GM19452 (cell line): ENCODE data around the gene IQGAP2.

Source experiments
- ATAC-seq: cut with Tn5 transposase; IDR thresholded peaks from one replicate; pipeline ENCODE4 v1.9.1; 2021; ENCODE audit not compliant: unreplicated experiment

The IQGAP2 gene

GRCh38 chr5:76474377-76474776 lies 71.3 kb downstream of the IQGAP2 start:
- ATAC-seq = no peak

GRCh38 chr5:76475385-76475784 lies 72.3 kb downstream of the IQGAP2 start:
- no peak for ATAC-seq

GRCh38 chr5:76475936-76476335 lies 72.9 kb downstream of the IQGAP2 start:
- ATAC-seq = no peak

DNA sequence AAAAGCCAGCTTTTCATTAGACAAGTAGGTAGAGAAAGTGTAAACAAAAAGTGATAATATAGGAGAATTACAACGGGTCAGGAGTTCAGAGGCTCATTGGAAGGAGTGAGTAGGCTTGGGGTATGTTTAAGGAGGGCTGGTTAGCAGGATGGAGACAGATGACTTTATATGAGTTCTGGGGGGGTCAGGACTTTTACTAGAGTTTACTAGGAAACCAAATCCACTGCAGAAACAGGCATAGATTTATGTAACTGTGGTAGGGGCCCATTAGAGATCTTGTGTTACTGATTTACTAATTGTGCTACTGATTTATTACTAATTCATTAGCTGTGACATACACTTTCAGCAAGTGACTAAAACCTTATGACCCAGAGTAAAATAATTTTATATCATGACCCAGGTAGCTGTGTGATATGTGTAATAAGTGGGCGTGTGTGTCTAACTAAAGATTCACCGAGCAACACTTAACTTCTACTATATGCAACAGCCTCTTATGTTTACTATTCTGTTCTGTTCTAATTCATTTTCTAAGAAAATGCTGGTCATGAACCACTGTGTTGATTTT lies 73.5 kb downstream of the IQGAP2 start:
- ATAC-seq = no peak

DNA sequence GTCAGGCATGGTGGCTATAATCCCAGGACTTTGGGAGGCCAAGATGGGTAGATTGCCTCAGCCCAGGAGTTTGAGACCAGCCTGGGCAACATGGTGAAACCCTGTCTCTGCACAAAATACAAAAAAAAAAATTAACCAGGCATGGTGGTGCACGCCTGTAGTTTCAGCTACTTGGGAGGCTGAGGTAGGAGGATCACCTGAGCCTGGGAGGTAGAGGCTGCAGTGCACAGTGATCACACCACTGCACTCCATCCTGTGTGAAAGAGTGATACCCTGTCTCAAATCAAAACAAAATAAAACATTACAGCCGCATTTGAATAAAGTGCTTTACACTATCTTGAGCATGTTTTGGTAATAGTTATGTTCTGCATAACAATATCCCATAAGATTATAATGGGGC lies 74.0 kb downstream of the IQGAP2 start:
- ATAC-seq = no peak

DNA sequence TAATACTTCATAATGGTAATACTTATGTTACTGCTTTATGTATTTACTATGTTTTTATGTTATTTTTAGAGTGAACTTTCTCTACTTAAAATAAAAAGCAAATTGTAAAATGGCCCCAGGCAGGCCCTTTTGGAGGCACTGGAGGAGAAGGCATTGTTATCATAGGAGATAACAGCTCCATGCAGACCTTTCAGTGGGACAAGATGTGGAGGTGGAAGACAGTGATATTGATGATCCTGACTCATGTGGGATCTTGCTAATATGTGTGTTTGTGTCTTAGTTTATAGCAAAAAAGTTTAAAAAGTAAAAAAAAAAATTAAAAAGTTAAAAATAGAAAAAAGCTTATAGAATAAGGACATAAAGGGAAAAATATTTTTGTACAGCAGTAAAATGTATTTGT lies 74.5 kb downstream of the IQGAP2 start:
- ATAC-seq = no peak

- ATAC-seq = no peak
These were observed 76.2 kb downstream of the IQGAP2 start for GRCh38 chr5:76479281-76479680.

DNA sequence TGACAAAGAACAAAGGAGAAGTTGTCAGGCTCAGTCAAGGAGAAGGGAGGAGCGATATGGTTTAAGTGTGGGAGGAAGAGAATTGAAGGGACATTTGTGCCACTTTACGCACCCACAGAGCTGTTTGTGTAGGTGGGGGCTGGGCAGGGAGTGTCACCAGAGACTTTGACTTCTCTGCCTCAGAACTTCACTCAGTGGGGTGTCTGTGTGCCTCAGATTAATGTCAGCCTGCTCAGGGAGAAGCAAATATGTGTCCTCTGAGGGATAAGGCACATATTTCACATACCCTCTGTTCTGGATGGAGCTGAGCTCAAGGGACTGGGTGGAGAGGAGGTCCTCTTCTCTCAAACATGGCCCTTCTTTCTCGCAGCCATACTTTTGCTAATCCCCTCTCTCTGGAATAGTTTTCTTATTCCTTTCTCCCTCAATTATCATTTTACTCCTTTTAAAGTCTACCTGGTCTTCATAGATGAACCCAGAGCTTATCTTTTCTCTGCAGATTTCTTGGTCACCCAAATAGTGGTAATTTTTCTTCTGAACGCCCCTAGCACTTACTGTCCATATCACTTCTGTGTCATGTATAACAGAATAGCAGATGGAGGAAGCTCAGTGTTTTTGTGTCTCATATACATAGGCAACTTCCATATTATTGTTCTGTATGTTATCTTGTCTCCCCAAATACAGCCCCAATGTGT lies 77.0 kb downstream of the IQGAP2 start:
- ATAC-seq = no peak

DNA sequence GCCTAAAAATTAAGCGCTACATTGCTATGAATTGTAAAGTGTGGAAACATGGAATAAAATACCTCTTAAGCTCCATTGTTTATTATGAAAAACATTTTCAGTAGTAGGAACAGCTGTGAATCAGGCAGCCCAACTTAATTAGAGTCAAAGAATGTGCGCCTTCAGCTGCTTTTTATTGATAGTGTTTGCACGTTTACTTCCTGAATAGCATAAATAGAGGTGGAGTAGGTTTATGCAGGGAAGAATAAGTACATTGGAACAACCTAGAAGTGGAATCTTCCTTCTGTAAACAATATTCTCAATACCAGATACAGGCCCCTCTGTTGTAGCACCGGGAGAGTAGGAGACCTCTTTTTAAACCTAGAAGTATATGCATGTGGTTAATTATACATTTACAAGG lies 79.9 kb downstream of the IQGAP2 start:
- ATAC-seq = no peak

DNA sequence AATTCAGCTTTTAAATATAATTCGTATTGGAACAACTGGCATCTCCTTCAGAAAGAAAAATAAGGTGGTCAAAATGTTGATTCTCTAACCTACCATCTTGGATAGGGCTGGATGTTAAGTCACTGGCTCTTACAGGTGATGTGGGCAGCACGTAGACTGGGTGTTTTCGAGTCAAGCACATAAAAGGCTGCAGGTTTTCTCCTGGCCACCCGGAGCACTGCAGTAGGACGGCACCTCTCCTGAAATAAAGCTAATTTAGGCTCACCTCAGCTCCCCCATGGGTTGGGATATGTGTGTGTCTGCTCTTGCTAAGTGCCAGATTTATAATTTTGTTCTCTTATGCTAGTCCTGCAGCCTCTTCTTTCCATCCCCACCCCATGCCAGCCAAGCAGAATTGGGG lies 80.3 kb downstream of the IQGAP2 start:
- no peak for ATAC-seq

DNA sequence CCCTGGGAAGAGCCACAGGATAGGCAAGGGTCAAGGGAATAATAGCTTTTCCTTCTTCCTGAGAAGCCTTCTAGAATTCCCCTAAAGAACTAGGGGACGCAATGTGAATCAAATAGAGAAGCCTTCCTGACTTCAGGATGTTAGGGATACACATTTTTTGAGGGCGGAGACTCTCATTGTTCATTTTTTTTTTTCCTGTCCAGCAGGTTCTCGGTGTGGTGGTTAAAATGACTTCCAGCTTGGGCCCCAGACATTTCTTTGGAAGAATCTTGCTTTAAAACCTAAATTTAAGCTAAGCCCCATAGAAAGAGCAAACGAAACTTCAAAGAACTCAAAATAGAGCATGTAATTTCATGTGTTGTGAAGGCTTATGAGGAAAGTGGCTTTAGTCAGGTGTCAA lies 80.8 kb downstream of the IQGAP2 start:
- no peak for ATAC-seq

- ATAC-seq = no peak
These were observed 82.4 kb downstream of the IQGAP2 start for GRCh38 chr5:76485511-76485910.

- no peak for ATAC-seq
These were observed 84.3 kb downstream of the IQGAP2 start for GRCh38 chr5:76487386-76487785.

- no peak for ATAC-seq
These were observed 84.7 kb downstream of the IQGAP2 start for GRCh38 chr5:76487821-76488220.

DNA sequence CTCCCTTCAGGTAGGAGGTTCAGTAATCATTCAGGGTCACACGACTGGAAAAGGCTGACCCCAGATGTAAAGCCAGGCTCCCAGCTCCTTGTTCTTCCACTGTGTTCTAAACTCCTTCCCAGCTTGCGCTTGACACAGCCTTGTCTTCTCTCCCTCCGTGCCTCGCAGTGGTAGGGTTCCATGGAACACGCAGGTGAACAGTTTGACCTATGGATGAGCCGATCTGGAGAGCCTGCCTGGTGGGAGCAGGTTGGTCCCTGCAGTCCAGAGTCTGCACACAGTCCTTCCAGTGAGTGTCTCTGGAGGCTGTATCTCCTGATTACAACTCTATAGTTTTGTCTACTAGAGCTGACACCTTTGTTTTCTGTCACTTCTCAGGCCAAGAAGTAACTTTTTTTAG lies 85.9 kb downstream of the IQGAP2 start:
- ATAC-seq = no peak

DNA sequence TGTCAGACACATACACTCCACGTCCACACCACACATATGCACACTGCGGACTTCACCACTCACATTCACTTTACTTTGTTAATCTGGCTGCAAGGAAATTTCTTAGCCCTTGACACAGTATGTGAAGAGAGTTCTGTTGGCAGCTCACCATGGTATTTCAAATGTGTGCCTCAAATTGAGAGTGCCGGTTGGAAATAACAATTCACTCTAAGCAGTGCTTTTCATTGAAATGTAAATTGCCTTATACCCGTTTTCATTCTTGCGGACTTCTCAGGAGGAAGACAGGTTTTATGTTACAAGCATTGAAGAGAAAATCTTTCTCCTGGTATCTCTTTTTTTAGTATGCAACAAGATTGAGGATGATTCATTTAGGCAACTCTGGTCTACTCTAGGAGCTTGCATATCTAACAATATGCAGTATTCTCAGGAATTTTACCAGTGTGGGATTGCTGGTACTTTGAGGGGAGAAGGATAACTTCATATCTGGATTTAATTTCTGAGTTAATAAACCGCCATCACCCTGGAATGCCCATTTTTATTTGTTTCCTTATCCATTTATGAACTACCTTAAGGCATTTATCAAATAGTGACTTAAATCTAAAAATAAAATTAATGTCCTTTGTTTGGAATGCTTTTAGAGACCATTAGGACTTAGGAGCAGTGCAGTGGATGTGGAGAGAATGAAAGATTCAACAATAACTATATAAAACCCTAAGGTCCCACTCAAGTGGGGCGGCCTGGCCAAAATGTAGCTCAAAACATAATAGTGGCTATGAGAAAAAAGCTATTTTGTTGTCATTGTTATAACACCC lies 87.0 kb downstream of the IQGAP2 start:
- no peak for ATAC-seq

DNA sequence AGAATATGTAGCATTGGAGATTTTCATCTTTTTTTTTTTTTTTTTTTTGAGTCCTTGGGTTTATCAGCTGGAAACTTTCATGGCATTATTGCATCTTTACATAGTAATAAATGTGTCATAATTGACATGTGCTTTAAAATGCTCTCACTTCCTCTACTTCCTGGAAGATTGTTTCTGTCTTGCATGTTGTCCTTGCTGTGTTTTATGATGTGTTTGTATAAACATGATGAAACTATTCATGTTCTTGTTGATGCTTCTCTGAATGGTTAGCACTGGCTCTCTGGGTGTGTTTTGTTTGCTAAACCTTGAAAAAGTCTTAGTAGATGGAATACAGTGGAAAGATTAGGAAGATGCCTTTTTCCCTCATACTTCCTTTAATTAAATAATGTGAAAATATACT lies 87.9 kb downstream of the IQGAP2 start:
- ATAC-seq = no peak

DNA sequence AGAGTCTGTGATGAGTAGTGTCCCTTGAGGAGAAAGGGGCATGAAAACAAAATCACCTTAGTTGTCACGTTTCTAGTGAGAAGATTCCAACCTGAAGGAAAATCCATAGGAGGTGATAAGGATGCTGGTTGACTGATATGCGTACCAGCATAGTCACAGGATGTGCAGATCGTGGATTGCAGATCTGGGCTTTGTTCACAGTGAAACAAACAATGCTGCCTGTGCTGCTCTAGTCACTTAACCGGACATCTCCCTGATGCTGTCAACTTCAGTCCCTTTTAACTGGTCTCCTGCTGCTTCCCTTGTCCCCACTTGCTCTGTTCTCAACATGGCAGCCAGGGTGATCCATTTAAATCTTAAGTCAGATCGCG lies 89.7 kb downstream of the IQGAP2 start:
- ATAC-seq = no peak

DNA sequence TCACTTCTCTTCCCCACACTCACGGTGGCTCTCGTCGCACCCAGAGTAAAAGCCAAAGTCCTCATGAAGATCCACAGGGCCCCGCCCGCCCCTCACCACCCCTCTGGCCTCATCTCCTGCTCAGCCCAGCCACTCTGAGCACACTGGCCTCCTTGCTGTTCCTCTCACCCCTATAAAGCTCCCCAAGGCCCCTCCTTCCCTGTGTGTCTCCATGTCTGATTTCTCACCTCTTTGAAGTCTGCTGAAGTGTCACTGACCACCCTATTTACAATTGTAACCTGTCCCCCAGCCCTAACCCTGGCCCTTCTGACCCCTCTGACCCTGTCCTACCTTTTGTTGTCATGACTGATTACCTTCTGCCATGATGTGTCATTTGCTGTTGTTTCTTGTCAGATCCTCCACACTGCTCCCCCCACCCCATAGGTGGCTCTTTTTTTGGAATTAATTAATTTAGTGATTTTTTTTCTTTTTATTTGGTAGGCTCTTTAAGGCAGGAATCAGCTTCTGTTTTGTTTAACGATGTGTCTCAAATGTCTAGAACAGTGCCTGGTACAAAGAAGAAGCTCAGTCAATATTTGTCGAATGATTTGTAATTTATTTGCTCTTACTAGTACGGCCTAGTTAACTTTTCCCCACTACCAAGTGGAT lies 90.2 kb downstream of the IQGAP2 start:
- ATAC-seq = no peak

DNA sequence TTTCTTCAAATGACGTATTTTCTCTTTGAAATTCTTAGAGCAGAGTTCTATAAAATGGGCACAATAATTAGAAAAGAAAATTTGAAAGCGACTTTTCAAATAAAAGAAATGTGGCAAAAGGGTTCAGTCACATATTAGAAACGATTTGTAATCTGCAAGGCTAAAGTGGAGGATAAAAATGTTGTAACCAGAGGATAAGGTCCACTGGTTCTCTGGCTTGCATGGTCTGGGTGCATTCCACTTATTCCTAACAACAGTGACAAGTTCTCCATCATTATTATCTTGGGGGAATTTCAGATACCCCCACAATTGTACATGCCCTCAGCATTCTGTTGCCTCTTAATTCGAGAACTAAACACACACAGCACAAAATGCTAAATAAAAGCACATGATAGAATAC lies 91.1 kb downstream of the IQGAP2 start:
- ATAC-seq = no peak

DNA sequence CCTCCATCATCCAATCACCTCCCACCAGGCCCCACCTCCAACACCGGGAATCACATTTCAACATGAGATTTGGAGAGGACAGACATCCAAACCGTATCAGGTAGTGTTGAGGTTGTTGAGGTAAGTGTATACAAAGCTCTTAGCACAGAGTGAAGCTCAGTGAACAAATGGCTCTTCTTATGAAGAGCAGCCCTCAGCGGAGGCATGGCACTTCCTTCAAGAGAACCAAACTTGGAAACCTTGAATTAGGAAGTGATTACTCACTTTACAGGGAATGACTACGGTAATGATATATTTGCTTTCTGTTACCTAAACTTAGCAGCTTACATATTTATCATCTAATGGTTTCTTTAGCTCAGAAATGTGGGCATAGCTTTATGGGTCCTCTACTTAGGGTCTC lies 92.8 kb downstream of the IQGAP2 start:
- no peak for ATAC-seq

DNA sequence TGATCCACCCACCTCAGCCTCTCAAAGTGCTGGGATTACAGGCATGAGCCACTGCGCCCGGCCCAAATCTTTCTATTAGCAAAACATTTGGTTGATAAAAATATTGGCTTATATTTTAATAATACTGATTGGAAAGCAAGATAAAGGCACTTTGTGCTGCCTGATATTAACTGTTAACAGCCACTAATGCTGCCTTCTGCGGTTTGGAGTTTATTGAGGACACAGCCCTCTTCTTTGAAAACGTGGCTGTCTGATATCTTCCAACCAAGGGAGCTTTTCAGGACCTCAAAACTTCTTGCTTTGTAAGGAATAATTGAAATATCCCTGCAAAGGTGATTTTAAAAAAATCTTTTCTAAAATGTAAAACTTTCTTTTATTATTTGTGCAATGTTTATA lies 94.0 kb downstream of the IQGAP2 start:
- no peak for ATAC-seq
